Measurements from ENCODE around the gene CUX1.

- TF ChIP-seq, protein P1, sequence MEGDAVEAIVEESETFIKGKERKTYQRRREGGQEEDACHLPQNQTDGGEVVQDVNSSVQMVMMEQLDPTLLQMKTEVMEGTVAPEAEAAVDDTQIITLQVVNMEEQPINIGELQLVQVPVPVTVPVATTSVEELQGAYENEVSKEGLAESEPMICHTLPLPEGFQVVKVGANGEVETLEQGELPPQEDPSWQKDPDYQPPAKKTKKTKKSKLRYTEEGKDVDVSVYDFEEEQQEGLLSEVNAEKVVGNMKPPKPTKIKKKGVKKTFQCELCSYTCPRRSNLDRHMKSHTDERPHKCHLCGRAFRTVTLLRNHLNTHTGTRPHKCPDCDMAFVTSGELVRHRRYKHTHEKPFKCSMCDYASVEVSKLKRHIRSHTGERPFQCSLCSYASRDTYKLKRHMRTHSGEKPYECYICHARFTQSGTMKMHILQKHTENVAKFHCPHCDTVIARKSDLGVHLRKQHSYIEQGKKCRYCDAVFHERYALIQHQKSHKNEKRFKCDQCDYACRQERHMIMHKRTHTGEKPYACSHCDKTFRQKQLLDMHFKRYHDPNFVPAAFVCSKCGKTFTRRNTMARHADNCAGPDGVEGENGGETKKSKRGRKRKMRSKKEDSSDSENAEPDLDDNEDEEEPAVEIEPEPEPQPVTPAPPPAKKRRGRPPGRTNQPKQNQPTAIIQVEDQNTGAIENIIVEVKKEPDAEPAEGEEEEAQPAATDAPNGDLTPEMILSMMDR (IDR thresholded peaks at IDR 0.05), result no peak
- no peak for TF ChIP-seq POLR2A (IDR thresholded peaks at IDR 0.05)
Observed at GRCh38 chr7:101956130-101956529, 138.7 kb downstream of the CUX1 start.
